Liver (tissue), 9 donors: ENCODE results near the gene PSMB1. TPM values are rescaled to one million over a fixed set of nuclear protein-coding genes. Genes with fewer than 3 reads are reported as not detected.

Experiments used
- DNase-seq: peaks from one replicate; pipeline ENCODE4 v3.0.0-alpha.2; 2017; ENCODE audit warnings: low spot score
- H3K27ac ChIP-seq, 2 donors: one replicate each; pipeline ENCODE4 v1.7.0; 2013; ENCODE audit warnings: inconsistent platforms in 2 of 2, low read length in 2 of 2, control low read depth in 1 of 2, low read depth in 1 of 2, mild to moderate bottlenecking in 1 of 2
- H3K27me3 ChIP-seq, 4 donors: one replicate each; pipeline versions ENCODE4 v1.6.1 to v1.7.0; 2013; ENCODE audit warnings: low read length in 3 of 4, inconsistent platforms in 1 of 4, mild to moderate bottlenecking in 1 of 4, moderate library complexity in 1 of 4; ENCODE audit not compliant: control insufficient read depth in 4 of 4, insufficient read depth in 4 of 4
- H3K36me3 ChIP-seq, 4 donors: one replicate each; pipeline versions ENCODE4 v1.6.1 to v1.7.0; 2013; ENCODE audit warnings: low read length in 3 of 4, mild to moderate bottlenecking in 3 of 4, low read depth in 1 of 4, moderate library complexity in 1 of 4; ENCODE audit not compliant: control insufficient read depth in 4 of 4, insufficient read depth in 3 of 4
- H3K4me1 ChIP-seq, 4 donors: one replicate each; pipeline versions ENCODE4 v1.6.1 to v1.7.0; 2013; ENCODE audit warnings: low read length in 3 of 4, mild to moderate bottlenecking in 3 of 4, moderate library complexity in 1 of 4; ENCODE audit not compliant: control insufficient read depth in 4 of 4, insufficient read depth in 4 of 4
- H3K4me3 ChIP-seq, 3 donors: one replicate each; pipeline versions ENCODE4 v1.6.1 to v1.7.0; 2013; ENCODE audit warnings: low read length in 3 of 3, control low read depth in 1 of 3, low read depth in 1 of 3, mild to moderate bottlenecking in 1 of 3
- H3K9ac ChIP-seq, 2 donors: one replicate each; pipeline ENCODE4 v1.7.0; 2013; ENCODE audit warnings: low read length in 2 of 2, mild to moderate bottlenecking in 2 of 2, moderate library complexity in 2 of 2, control low read depth in 1 of 2, low read depth in 1 of 2
- H3K9me3 ChIP-seq, 4 donors: one replicate each; pipeline versions ENCODE4 v1.6.1 to v1.7.0; 2013; ENCODE audit warnings: low read length in 3 of 4; ENCODE audit not compliant: control insufficient read depth in 4 of 4
- ATF3 ChIP-seq: IDR thresholded peaks from 2 replicates; pipeline ENCODE4 v1.6.1; 2016; ENCODE audit warnings: antibody characterized with exemption
- CTCF ChIP-seq: fragments of 150-350 bp; IDR thresholded peaks from 2 replicates; pipeline ENCODE4 v1.5.1; 2017; ENCODE audit warnings: improper control_type of control experiment, low read depth, low read length; ENCODE audit not compliant: missing input control
- EGR1 ChIP-seq, 2 donors: IDR thresholded peaks; 2 replicates each; pipeline ENCODE4 v1.6.1; 2016 to 2018; ENCODE audit warnings: antibody characterized with exemption in 2 of 2, low read depth in 2 of 2
- FOXA1 ChIP-seq: IDR thresholded peaks from 2 replicates; pipeline ENCODE4 v1.6.1; 2016; ENCODE audit warnings: antibody characterized with exemption
- FOXA2 ChIP-seq: IDR thresholded peaks from 2 replicates; pipeline ENCODE4 v1.6.1; 2016; ENCODE audit warnings: antibody characterized with exemption
- GABPA ChIP-seq, 2 donors: IDR thresholded peaks in 1 of 2; conservative IDR thresholded peaks in 1 of 2; 2 replicates each; pipeline ENCODE4 v1.6.1; 2016; ENCODE audit warnings: antibody characterized with exemption in 2 of 2, mild to moderate bottlenecking in 1 of 2, moderate library complexity in 1 of 2
- HNF4G ChIP-seq: IDR thresholded peaks from 2 replicates; pipeline ENCODE4 v1.6.1; 2016; ENCODE audit warnings: antibody characterized with exemption
- JUND ChIP-seq, 2 donors: IDR thresholded peaks; 2 replicates each; pipeline ENCODE4 v1.6.1; 2016; ENCODE audit warnings: antibody characterized with exemption in 2 of 2
- MAX ChIP-seq: IDR thresholded peaks from 2 replicates; pipeline ENCODE4 v1.6.1; 2016; ENCODE audit warnings: antibody characterized with exemption
- RAD21 ChIP-seq, 2 donors: IDR thresholded peaks; 2 replicates each; pipeline ENCODE4 v1.6.1; 2016; ENCODE audit warnings: antibody characterized with exemption in 2 of 2, mild to moderate bottlenecking in 2 of 2
- REST ChIP-seq: IDR thresholded peaks from 2 replicates; pipeline ENCODE4 v1.6.1; 2016; ENCODE audit warnings: antibody characterized with exemption, mild to moderate bottlenecking
- RXRA ChIP-seq, 2 donors: IDR thresholded peaks; 2 replicates each; pipeline ENCODE4 v1.6.1; 2017 to 2018; ENCODE audit warnings: antibody characterized with exemption in 2 of 2, mild to moderate bottlenecking in 1 of 2
- SP1 ChIP-seq: IDR thresholded peaks from 2 replicates; pipeline ENCODE4 v1.6.1; 2018; ENCODE audit warnings: antibody characterized with exemption, mild to moderate bottlenecking
- YY1 ChIP-seq: IDR thresholded peaks from 2 replicates; pipeline ENCODE4 v1.6.1; 2016; ENCODE audit warnings: antibody characterized with exemption, mild to moderate bottlenecking
- ZBTB33 ChIP-seq: IDR thresholded peaks from 2 replicates; pipeline ENCODE4 v1.6.1; 2016; ENCODE audit warnings: antibody characterized with exemption
- WGBS: extraction: QIAGEN DNeasy Blood & Tissue Kit; methylation state at CpG from one replicate; pipeline ENCODE4 v1.1.7; 2013; 5-methylcytosine and 5-hydroxymethylcytosine counted together
- polyA plus RNA-seq, 2 donors: library from polyadenylated mRNA; stranded (reverse) in 1 of 2; unstranded in 1 of 2; fragments of 200-250 nt in 1 of 2; fragments of >200 nt in 1 of 2; fragmentation: Nextera tagmentation in 1 of 2; extraction: Ambion mirVana in 1 of 2; gene quantifications; one replicate each; pipeline versions ENCODE4 v1.2.1 to v1.2.3, GENCODE V29; 2013 to 2015
- total RNA-seq, 2 donors: library from RNA; depleted of rRNA; stranded (reverse); fragments of >200 nt; gene quantifications; one replicate each; pipeline ENCODE4 v1.2.3, GENCODE V29; 2014
- donor health status: healthy.
- donor health status: healthy.
- donor health status: healthy.
- donor health status: healthy.
- donor health status: healthy.

PSMB1 gene
- total and polyA plus RNA-seq, 4 donors: 177 to 314 (median 188) TPM

- TF ChIP-seq ZBTB33: no peak
- no peak for TF ChIP-seq ATF3
- no peak for TF ChIP-seq RAD21 (IDR thresholded peaks at IDR 0.05)
- no peak for TF ChIP-seq FOXA2
Observed at GRCh38 chr6:170505306-170505705, 47.8 kb downstream of the PSMB1 start (continued).

- no peak overlapping the region for H3K27ac ChIP-seq
- WGBS: 60% methylated on average over 4 of the region's 4 CpGs
- no peak for DNase-seq
Observed at GRCh38 chr6:170504479-170504878, 48.6 kb downstream of the PSMB1 start.

GRCh38 chr6:170503414-170503761 is 49.7 kb downstream of the PSMB1 start:
- Histone ChIP-seq H3K9ac (no peak overlapping the region), H3K4me3 (no peak overlapping the region), H3K27me3 (no peaks in the 10 kb centered on the region), H3K4me1 (no peaks in the 10 kb centered on the region), H3K9me3 (peaks cover 0 to 9% (median 6%) of the 10 kb centered on the region in 4 donors), H3K27ac (no peak overlapping the region), H3K36me3 (no peaks in the 10 kb centered on the region)
- no peak for DNase-seq
- no peak for TF ChIP-seq RXRA (IDR thresholded peaks at IDR 0.05)
- no peak for TF ChIP-seq JUND (IDR thresholded peaks at IDR 0.05)
- TF ChIP-seq ATF3: no peak
- no peak for TF ChIP-seq EGR1 (IDR thresholded peaks at IDR 0.05; ENCODE audit: low read depth in 2 of 2)
- TF ChIP-seq RAD21 (IDR thresholded peaks at IDR 0.05): no peak
- no peak for TF ChIP-seq GABPA (IDR thresholded peaks at IDR 0.05 in 1 of 2, conservative IDR thresholded peaks at IDR 0.05 in 1 of 2)
- no peak for TF ChIP-seq ZBTB33
- TF ChIP-seq FOXA2: no peak
- TF ChIP-seq FOXA1: no peak
- no peak for TF ChIP-seq MAX
- no peak for TF ChIP-seq SP1
- no peak for TF ChIP-seq HNF4G
- TF ChIP-seq YY1: no peak
- no peak for TF ChIP-seq CTCF

More at GRCh38 chr6:170504479-170504878, 48.6 kb downstream of the PSMB1 start:
- peaks cover 0 to 9% (median 6%) of the 10 kb centered on the region in 4 donors for H3K9me3 ChIP-seq
- H3K36me3 ChIP-seq: no peaks in the 10 kb centered on the region
- H3K27me3 ChIP-seq: no peaks in the 10 kb centered on the region
- no peak overlapping the region for H3K4me3 ChIP-seq
- TF ChIP-seq REST: no peak
- no peak for TF ChIP-seq ATF3
- H3K9ac ChIP-seq: no peak overlapping the region
- H3K4me1 ChIP-seq: no peaks in the 10 kb centered on the region
